Osteocyte (in vitro differentiated cells): ENCODE measurements around the gene ECE1. TPM values are rescaled to one million over a fixed set of nuclear protein-coding genes. Genes with fewer than 3 reads are reported as not detected.

Experiments
- DNase-seq: peaks from one replicate; pipeline ENCODE4 v3.0.0; 2021; ENCODE audit warnings: mixed read lengths; ENCODE audit not compliant: unreplicated experiment; ENCODE audit errors: extremely low spot score
- H3K27ac Mint-ChIP-seq: one replicate; pipeline ENCODE4 v1.8.0; 2021; ENCODE audit warnings: mild to moderate bottlenecking, mixed read lengths; ENCODE audit not compliant: unreplicated experiment
- H3K27me3 Mint-ChIP-seq: one replicate; pipeline ENCODE4 v1.8.0; 2021; ENCODE audit warnings: mixed read lengths; ENCODE audit not compliant: unreplicated experiment
- H3K36me3 Mint-ChIP-seq: one replicate; pipeline ENCODE4 v1.8.0; 2021; ENCODE audit warnings: mixed read lengths; ENCODE audit not compliant: unreplicated experiment
- H3K4me1 Mint-ChIP-seq: one replicate; pipeline ENCODE4 v1.8.0; 2021; ENCODE audit warnings: mixed read lengths; ENCODE audit not compliant: unreplicated experiment
- H3K4me3 Mint-ChIP-seq: one replicate; pipeline ENCODE4 v1.8.0; 2021; ENCODE audit warnings: mild to moderate bottlenecking, moderate library complexity, mixed read lengths; ENCODE audit not compliant: unreplicated experiment
- H3K9me3 Mint-ChIP-seq: one replicate; pipeline ENCODE4 v1.8.0; 2021; ENCODE audit warnings: mixed read lengths; ENCODE audit not compliant: unreplicated experiment
- total RNA-seq: library from RNA; stranded (reverse); gene quantifications from 2 replicates; pipeline ENCODE4 v1.2.1, GENCODE V29; 2021
- TF ChIP-seq, protein P1 (sequence below): fragments of 200-600 bp; sonication (generic); IDR thresholded peaks from 2 replicates; pipeline ENCODE4 v1.5.0; 2021; ENCODE audit warnings: antibody characterized with exemption, mild to moderate bottlenecking, moderate library complexity

ECE1 gene
- total RNA-seq, 1 donor from 2014 or later, result 217 TPM

DNA sequence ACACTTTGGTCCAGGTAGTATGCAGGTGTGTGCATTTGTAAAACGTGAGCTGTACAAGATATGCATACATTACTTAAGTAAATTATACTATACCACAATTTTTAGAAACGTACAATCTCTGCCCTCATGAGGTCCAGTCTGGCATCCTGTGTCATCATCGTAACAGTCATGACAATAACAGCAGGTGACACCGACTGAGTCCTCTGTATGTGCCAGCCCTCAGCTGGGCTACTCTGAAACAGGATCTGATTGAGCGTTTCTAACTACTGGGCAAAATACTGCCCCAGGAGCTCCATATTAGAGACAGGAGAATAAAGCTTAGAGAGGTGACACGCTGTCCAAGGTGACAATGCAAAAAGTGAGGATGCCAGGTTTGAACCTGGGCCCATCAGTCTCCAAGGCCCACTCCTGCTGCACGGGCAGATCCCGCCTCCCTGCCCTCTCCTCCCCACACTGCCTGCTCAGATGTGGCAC, 47.2 kb upstream of the ECE1 start:
- H3K27ac Mint-ChIP-seq, result peak overlapping the region; percentile 97

DNA sequence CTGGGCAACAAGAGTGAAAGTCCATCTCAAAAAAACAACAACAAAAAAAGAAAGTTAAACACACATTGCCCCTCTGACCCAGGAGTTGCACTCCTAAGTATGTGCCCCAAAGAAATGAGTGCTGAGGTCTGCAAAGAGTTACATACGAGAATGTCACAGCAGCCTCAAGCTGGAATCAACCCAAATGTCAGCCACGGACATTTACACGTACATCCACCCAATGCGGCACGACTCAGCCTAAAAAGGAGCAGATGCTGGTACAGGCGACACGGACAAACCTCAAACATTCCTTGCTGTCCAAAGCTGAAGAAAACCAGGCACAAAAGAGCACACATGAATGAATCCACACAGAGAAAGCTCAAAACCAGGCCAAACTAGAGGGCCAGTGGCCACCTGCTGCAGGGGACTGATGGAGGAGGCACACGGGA, 46.8 kb upstream of the ECE1 start:
- Mint-ChIP-seq H3K4me1 (peaks cover 90% of the 10 kb centered on the region), H3K9me3 (no peaks in the 10 kb centered on the region), H3K4me3 (no peak overlapping the region), H3K27me3 (no peaks in the 10 kb centered on the region), H3K27ac (peak overlapping the region; percentile 97), H3K36me3 (no peaks in the 10 kb centered on the region)
- no peak for DNase-seq
- TF ChIP-seq, protein P1, sequence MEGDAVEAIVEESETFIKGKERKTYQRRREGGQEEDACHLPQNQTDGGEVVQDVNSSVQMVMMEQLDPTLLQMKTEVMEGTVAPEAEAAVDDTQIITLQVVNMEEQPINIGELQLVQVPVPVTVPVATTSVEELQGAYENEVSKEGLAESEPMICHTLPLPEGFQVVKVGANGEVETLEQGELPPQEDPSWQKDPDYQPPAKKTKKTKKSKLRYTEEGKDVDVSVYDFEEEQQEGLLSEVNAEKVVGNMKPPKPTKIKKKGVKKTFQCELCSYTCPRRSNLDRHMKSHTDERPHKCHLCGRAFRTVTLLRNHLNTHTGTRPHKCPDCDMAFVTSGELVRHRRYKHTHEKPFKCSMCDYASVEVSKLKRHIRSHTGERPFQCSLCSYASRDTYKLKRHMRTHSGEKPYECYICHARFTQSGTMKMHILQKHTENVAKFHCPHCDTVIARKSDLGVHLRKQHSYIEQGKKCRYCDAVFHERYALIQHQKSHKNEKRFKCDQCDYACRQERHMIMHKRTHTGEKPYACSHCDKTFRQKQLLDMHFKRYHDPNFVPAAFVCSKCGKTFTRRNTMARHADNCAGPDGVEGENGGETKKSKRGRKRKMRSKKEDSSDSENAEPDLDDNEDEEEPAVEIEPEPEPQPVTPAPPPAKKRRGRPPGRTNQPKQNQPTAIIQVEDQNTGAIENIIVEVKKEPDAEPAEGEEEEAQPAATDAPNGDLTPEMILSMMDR, result no peak

More for the DNA sequence above, 47.2 kb upstream of the ECE1 start:
- no peaks in the 10 kb centered on the region for H3K36me3 Mint-ChIP-seq
- peaks cover 91% of the 10 kb centered on the region for H3K4me1 Mint-ChIP-seq
- no peak for DNase-seq
- no peaks in the 10 kb centered on the region for H3K27me3 Mint-ChIP-seq
- no peak overlapping the region for H3K4me3 Mint-ChIP-seq
- TF ChIP-seq, protein P1, result no peak
- no peaks in the 10 kb centered on the region for H3K9me3 Mint-ChIP-seq

DNA sequence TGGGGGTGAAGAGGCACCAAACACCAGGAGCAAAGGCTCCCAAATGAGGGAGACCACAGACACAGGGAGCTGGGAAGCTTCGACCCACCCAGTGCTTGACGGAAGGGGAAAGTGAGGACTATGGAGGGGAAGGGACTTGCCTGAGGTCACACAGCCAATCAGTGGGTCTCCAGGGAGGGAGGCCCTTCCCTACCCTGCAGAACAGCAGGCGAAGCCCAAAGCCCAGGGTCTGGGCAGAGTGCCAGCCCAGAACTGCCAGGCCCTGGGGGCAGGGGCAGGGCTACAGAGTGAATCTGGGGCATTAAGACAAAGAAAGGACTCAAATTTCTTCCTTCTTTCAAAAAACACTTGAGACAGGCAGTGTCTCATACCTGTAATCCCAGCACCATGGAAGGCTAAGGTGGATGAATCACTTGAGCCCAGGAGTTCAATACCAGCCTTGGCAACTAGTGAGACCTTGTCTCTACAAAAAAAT, 45.5 kb upstream of the ECE1 start:
- H3K27me3 Mint-ChIP-seq, result no peaks in the 10 kb centered on the region
- DNase-seq, result peak; percentile 92
- H3K9me3 Mint-ChIP-seq, result no peaks in the 10 kb centered on the region
- peaks cover 2% of the 10 kb centered on the region for H3K36me3 Mint-ChIP-seq
- peak overlapping the region; percentile 97 for H3K27ac Mint-ChIP-seq
- TF ChIP-seq, protein P1, result no peak
- peaks cover 86% of the 10 kb centered on the region for H3K4me1 Mint-ChIP-seq
- no peak overlapping the region for H3K4me3 Mint-ChIP-seq

DNA sequence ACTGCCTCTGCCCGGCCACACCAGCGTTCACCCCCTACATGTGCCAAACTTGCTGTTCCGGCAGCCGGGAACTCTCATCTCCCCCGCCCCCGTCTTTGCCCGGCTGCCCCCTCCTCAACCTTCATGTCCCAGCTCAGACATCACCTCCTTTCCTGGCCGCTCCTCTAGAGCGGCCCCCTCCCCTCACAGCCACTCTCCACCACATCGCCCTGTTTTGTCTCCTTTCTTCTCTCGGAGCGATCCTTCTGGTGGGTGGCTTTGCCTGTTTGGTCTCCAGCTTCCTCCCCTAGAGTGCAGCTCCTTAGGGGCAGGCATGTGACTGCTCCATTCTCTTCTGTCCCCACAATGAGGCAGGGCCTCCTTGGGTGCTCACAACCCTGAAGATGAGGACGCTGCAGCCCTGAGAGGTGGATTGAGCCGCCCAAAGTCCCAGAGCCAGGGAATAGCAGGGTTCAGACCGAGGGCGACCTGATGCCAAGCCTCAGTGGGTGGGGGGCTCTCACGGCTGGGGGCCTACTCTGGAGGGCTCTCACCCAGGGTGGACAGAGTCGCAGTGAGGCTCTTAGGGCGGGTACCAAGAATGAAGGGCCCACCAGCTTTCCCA, 44.9 kb upstream of the ECE1 start:
- H3K4me3 Mint-ChIP-seq, result peak overlapping the region; percentile 70
- no peak for DNase-seq
- H3K36me3 Mint-ChIP-seq, result peaks cover 6% of the 10 kb centered on the region
- TF ChIP-seq, protein P1, result no peak
- no peaks in the 10 kb centered on the region for H3K9me3 Mint-ChIP-seq
- H3K27me3 Mint-ChIP-seq, result no peaks in the 10 kb centered on the region
- H3K27ac Mint-ChIP-seq, result peak overlapping the region; percentile 97
- peaks cover 87% of the 10 kb centered on the region for H3K4me1 Mint-ChIP-seq

DNA sequence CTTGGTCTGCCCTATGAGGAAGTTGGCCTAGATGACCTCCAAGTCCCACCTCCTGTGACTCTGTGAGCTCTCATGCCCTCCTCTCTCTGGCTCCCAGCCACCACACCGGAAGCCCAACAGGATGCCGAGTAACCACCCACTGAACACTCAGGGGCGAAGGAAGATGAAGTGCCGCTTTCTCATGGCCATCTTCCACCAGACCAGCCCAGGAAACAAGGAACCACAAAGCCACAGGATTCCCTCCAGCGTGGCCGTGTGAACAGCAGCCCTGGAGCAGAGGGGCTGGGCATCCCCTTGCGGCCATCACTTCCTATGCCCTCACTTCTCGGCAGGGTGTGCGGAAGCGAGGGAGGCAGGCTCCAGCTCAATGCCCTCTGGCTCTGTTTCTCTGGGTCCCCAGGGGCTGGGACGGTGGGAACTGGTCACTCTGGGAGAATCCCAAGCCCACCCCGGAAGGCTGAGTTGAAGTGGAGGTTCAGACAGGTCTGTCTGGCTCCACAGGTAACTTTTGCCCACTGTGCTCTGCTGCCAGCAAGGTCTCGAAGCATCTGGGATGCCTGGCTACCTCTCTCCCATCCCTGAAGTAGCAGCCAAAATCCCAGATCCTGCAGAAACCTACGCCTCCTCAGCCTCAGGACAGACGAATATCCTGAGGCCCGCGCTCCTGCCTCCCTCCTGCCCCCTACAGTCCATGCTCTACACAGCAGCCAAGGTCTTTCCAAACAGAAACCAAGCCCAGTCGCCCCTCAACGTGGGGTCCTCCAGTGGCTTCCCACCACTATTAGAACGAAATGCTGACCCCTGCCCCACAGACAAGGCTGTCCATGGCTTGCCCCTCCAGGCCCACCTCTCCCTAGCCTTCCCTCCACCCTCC, 44.2 kb upstream of the ECE1 start:
- H3K4me1 Mint-ChIP-seq, result peaks cover 84% of the 10 kb centered on the region
- TF ChIP-seq, protein P1, result peak; percentile 83
- peak overlapping the region; percentile 70 for H3K4me3 Mint-ChIP-seq
- peak overlapping the region; percentile 97 for H3K27ac Mint-ChIP-seq
- H3K36me3 Mint-ChIP-seq, result peaks cover 6% of the 10 kb centered on the region
- no peaks in the 10 kb centered on the region for H3K27me3 Mint-ChIP-seq
- DNase-seq, result peak; percentile 91
- H3K9me3 Mint-ChIP-seq, result no peaks in the 10 kb centered on the region
